Measurements from ENCODE around the gene COL21A1. TPM values are rescaled to one million over a fixed set of nuclear protein-coding genes. Genes with fewer than 3 reads are reported as not detected.

The COL21A1 gene
- polyA plus RNA-seq, 3 donors, result 103 to 121 (median 121) TPM

- no peak for DNase-seq (ENCODE audit: extremely low read depth in 1 of 11, low read depth in 9 of 11, low spot score in 4 of 11)
Measured at GRCh38 chr6:56151609-56152224, 95.7 kb downstream of the COL21A1 start.

GRCh38 chr6:56148488-56149186, 98.7 kb downstream of the COL21A1 start:
- peak in 2 of 11 donors; percentile 6 to 8 for DNase-seq (ENCODE audit: extremely low read depth in 1 of 11, low read depth in 9 of 11, low spot score in 4 of 11)

- no peak for DNase-seq (ENCODE audit: extremely low read depth in 1 of 11, low read depth in 9 of 11, low spot score in 4 of 11)
Measured at GRCh38 chr6:56147766-56148165, 99.6 kb downstream of the COL21A1 start.

GRCh38 chr6:56146086-56146485, 101.3 kb downstream of the COL21A1 start:
- no peak for DNase-seq (ENCODE audit: extremely low read depth in 1 of 11, low read depth in 9 of 11, low spot score in 4 of 11)

GRCh38 chr6:56145616-56146015, 101.8 kb downstream of the COL21A1 start:
- DNase-seq (ENCODE audit: extremely low read depth in 1 of 11, low read depth in 9 of 11, low spot score in 4 of 11), result no peak

- DNase-seq (ENCODE audit: extremely low read depth in 1 of 11, low read depth in 9 of 11, low spot score in 4 of 11), result no peak
Measured at GRCh38 chr6:56144538-56145324, 102.6 kb downstream of the COL21A1 start.

- DNase-seq (ENCODE audit: extremely low read depth in 1 of 11, low read depth in 9 of 11, low spot score in 4 of 11), result no peak
Measured at GRCh38 chr6:56143796-56144195, 103.6 kb downstream of the COL21A1 start.

GRCh38 chr6:56140090-56140489, 107.3 kb downstream of the COL21A1 start:
- DNase-seq (ENCODE audit: extremely low read depth in 1 of 11, low read depth in 9 of 11, low spot score in 4 of 11), result no peak

GRCh38 chr6:56115715-56116114, 131.7 kb downstream of the COL21A1 start:
- no peak for DNase-seq (ENCODE audit: extremely low read depth in 1 of 11, low read depth in 9 of 11, low spot score in 4 of 11)

- DNase-seq (ENCODE audit: extremely low read depth in 1 of 11, low read depth in 9 of 11, low spot score in 4 of 11), result no peak
Measured at GRCh38 chr6:56109149-56109548, 138.2 kb downstream of the COL21A1 start.

- no peak for DNase-seq (ENCODE audit: extremely low read depth in 1 of 11, low read depth in 9 of 11, low spot score in 4 of 11)
Measured at GRCh38 chr6:56106231-56106630, 141.1 kb downstream of the COL21A1 start.

- no peak for DNase-seq (ENCODE audit: extremely low read depth in 1 of 11, low read depth in 9 of 11, low spot score in 4 of 11)
Measured at GRCh38 chr6:56104591-56104990, 142.8 kb downstream of the COL21A1 start.

- DNase-seq (ENCODE audit: extremely low read depth in 1 of 11, low read depth in 9 of 11, low spot score in 4 of 11), result no peak
Measured at GRCh38 chr6:56102216-56102615, 145.2 kb downstream of the COL21A1 start.

GRCh38 chr6:56101141-56101553, 146.2 kb downstream of the COL21A1 start:
- DNase-seq (ENCODE audit: extremely low read depth in 1 of 11, low read depth in 9 of 11, low spot score in 4 of 11), result no peak

GRCh38 chr6:56096946-56097621, 150.3 kb downstream of the COL21A1 start:
- no peak for DNase-seq (ENCODE audit: extremely low read depth in 1 of 11, low read depth in 9 of 11, low spot score in 4 of 11)

- no peak for DNase-seq (ENCODE audit: extremely low read depth in 1 of 11, low read depth in 9 of 11, low spot score in 4 of 11)
Measured at GRCh38 chr6:56096541-56096940, 150.8 kb downstream of the COL21A1 start.

- DNase-seq (ENCODE audit: extremely low read depth in 1 of 11, low read depth in 9 of 11, low spot score in 4 of 11), result no peak
Measured at GRCh38 chr6:56093776-56094175, 153.6 kb downstream of the COL21A1 start.

GRCh38 chr6:56091159-56091869, 156.1 kb downstream of the COL21A1 start:
- DNase-seq (ENCODE audit: extremely low read depth in 1 of 11, low read depth in 9 of 11, low spot score in 4 of 11), result peak in 1 of 11 donors; percentile 28

GRCh38 chr6:56088641-56089040, 158.7 kb downstream of the COL21A1 start:
- DNase-seq (ENCODE audit: extremely low read depth in 1 of 11, low read depth in 9 of 11, low spot score in 4 of 11), result no peak
